Small intestine (tissue), 16 donors: ENCODE data around the gene CPSF7. TPM values are rescaled to one million over a fixed set of nuclear protein-coding genes. Genes with fewer than 3 reads are reported as not detected.

ENCODE experiments used
- DNase-seq, 2 donors: peaks; one replicate each; pipeline versions ENCODE4 v3.0.0 to v3.0.0-alpha.2; 2013
- FAIRE-seq: peaks from 2 replicates; lab custom pipeline; 2012; peaks lifted over from hg19 to GRCh38; lab: Jason Lieb, UNC
- H3K27ac ChIP-seq, 3 donors: one replicate each; pipeline ENCODE4 v1.5.1; 2013; ENCODE audit warnings: low read length in 2 of 3, mild to moderate bottlenecking in 2 of 3, control low read depth in 1 of 3, inconsistent platforms in 1 of 3, low read depth in 1 of 3, moderate library complexity in 1 of 3
- H3K27me3 ChIP-seq, 3 donors: one replicate each; pipeline ENCODE4 v1.6.1; 2013; ENCODE audit warnings: low read length in 3 of 3, inconsistent platforms in 1 of 3; ENCODE audit not compliant: control insufficient read depth in 3 of 3, insufficient read depth in 3 of 3
- H3K36me3 ChIP-seq, 3 donors: one replicate each; pipeline ENCODE4 v1.6.1; 2013; ENCODE audit warnings: low read length in 3 of 3, inconsistent platforms in 1 of 3, low read depth in 1 of 3, mild to moderate bottlenecking in 1 of 3, moderate library complexity in 1 of 3; ENCODE audit not compliant: control insufficient read depth in 3 of 3, insufficient read depth in 2 of 3
- H3K4me1 ChIP-seq, 3 donors: one replicate each; pipeline ENCODE4 v1.6.1; 2013; ENCODE audit warnings: low read length in 2 of 3, inconsistent platforms in 1 of 3, low read depth in 1 of 3, mild to moderate bottlenecking in 1 of 3, moderate library complexity in 1 of 3; ENCODE audit not compliant: control insufficient read depth in 3 of 3, insufficient read depth in 2 of 3
- H3K4me3 ChIP-seq, 3 donors: one replicate each; pipeline ENCODE4 v1.5.1; 2013; ENCODE audit warnings: low read length in 3 of 3, control low read depth in 1 of 3, inconsistent platforms in 1 of 3, low read depth in 1 of 3, mild to moderate bottlenecking in 1 of 3, moderate library complexity in 1 of 3
- H3K9me3 ChIP-seq, 2 donors: one replicate each; pipeline ENCODE4 v1.6.1; 2013; ENCODE audit warnings: low read depth in 1 of 2, low read length in 1 of 2; ENCODE audit not compliant: control insufficient read depth in 2 of 2, insufficient read depth in 1 of 2
- whole genome bisulfite sequencing, 3 donors: extraction: QIAGEN DNeasy Blood & Tissue Kit; methylation state at CpG; one replicate each; pipeline ENCODE4 v1.1.7; 2013; 5-methylcytosine and 5-hydroxymethylcytosine counted together
- long read RNA-seq, 10 donors: transcript quantifications; one replicate each; lab custom pipeline, GENCODE V29; 2026
- polyA plus RNA-seq, 4 donors: library from polyadenylated mRNA; stranded (reverse) in 3 of 4; unstranded in 1 of 4; fragments of 200-250 nt in 3 of 4; fragments of 120-200 nt in 1 of 4; gene quantifications; one replicate each; pipeline versions ENCODE4 v1.2.1 to v1.2.3, GENCODE V29; 2013
- donor health status: healthy with polysubstance abuse.
- donor health status: control.
- donor health status: control.
- donor health status: Bipolar disorder and iron deficiency.
- donor health status: healthy.

The CPSF7 gene
- polyA plus RNA-seq, result 10 to 100 TPM; 30.3 to 91.3 (median 47.7) TPM
- long read RNA-seq, donor 1, partial matches to known transcripts, result 27 of 35 reads
- long read RNA-seq, donor 1, other reads (novel, unspliced or antisense), result 0 of 35 reads
- long read RNA-seq, donor 2, transcript CPSF7-205 (10 exons, 3,524 nt), result major isoform, 6 of 17 reads
- long read RNA-seq, donor 2, partial matches to known transcripts, result 6 of 17 reads
- long read RNA-seq, donor 2, other reads (novel, unspliced or antisense), result 0 of 17 reads
- long read RNA-seq, donor 3, partial matches to known transcripts, result 9 of 13 reads
- long read RNA-seq, donor 3, other reads (novel, unspliced or antisense), result 0 of 13 reads
- long read RNA-seq, donor 4, result 0 reads
- long read RNA-seq, donor 5, partial matches to known transcripts, result 0 of 1 reads
- long read RNA-seq, donor 5, other reads (novel, unspliced or antisense), result 0 of 1 reads
- long read RNA-seq, donor 6, partial matches to known transcripts, result 0 of 6 reads
- long read RNA-seq, donor 6, other reads (novel, unspliced or antisense), result 0 of 6 reads
- long read RNA-seq, donor 7, result 0 reads
- long read RNA-seq, donor 8, partial matches to known transcripts, result 0 of 2 reads
- long read RNA-seq, donor 8, other reads (novel, unspliced or antisense), result 0 of 2 reads
- long read RNA-seq, donor 9, partial matches to known transcripts, result 0 of 1 reads
- long read RNA-seq, donor 9, other reads (novel, unspliced or antisense), result 0 of 1 reads
- long read RNA-seq, donor 10, transcript CPSF7-222 (6 exons, 722 nt), result major isoform, 5 of 22 reads
- long read RNA-seq, donor 10, partial matches to known transcripts, result 9 of 22 reads
- long read RNA-seq, donor 10, other reads (novel, unspliced or antisense), result 0 of 22 reads

DNA sequence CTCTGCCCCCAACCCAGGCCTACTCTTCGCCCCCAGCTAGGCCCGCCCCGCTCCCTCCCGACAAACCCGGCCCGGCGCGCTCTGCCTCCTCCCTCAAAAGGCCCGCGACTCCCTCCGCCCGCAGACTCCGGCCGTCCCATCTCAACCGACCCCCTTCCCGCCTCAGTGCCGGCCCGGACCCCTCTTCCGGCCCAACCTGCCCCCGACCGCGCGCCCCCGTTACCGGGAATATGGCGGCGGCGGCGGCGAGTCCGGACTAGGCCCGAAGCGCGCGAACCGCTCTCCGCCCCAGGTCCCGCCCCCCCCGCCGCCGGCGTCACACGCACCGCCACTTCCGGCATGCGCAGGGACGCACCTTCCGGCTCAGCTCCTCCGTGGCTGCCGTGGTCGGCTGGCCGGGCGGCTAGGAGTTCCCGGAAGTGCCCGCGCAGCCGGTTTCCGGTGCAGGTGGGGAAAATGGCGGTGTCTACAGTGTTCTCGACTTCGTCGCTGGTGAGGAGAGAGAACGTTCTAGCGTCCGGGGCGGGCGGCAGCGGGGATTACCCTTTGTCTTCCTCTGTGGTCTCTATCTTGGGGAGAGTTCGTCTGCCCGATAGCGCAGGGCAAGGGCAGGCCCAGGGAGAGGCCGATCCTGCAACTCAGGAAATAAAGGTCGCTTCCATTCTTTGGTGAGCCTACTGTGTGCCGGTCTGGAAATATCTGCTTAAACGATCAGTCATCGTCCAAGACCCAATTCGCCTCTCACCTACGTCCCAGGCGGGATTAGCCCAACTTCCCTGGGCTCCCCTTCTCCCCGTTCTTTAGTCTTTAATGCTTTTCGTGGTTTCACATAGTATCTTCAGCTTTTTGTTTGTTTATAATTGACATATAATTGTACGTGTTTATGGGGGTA is at the start of gene CPSF7, which contains the start of gene SDHAF2:
TSS of gene CPSF7 (minus strand) at position 285 of the 892 bp plus-strand sequence. CDS start 740 bp downstream, outside the sequence.
TSS of gene SDHAF2 (plus strand) at position 434 of the 892 bp plus-strand sequence. CDS start at position 457, 23 bp downstream.
- Histone ChIP-seq H3K36me3 (peaks cover 6 to 30% (median 13%) of the 10 kb centered on the region in 3 donors), H3K4me1 (peaks cover 2 to 12% (median 3%) of the 10 kb centered on the region in 3 donors), H3K9me3 (peaks cover 0 to 2% of the 10 kb centered on the region in 2 donors), H3K27me3 (no peaks in the 10 kb centered on the region), H3K27ac (peak within 1 kb of the TSS; percentile 89 to 98 (median 95)), H3K4me3 (peak within 1 kb of the TSS; percentile 87 to 96 (median 89))
- 0 to 1% (median 0%) methylated on average over 80 to 82 of the region's 82 CpGs for WGBS, 3 donors
- FAIRE-seq (no peak), DNase-seq (peak; percentile 95 to 99)

- H3K4me1 ChIP-seq, result peaks cover 0 to 14% (median 0%) of the 10 kb centered on the region in 3 donors
- no peak overlapping the region for H3K27ac ChIP-seq
- peaks cover 0 to 8% (median 0%) of the 10 kb centered on the region in 3 donors for H3K36me3 ChIP-seq
- H3K9me3 ChIP-seq, result no peaks in the 10 kb centered on the region
- H3K4me3 ChIP-seq, result no peak overlapping the region
- H3K27me3 ChIP-seq, result peaks cover 0 to 3% (median 0%) of the 10 kb centered on the region in 3 donors
- WGBS, 3 donors, result 0 to 4% (median 1%) methylated on average over 18 of the region's 18 CpGs
- DNase-seq (peak; percentile 18 to 51), FAIRE-seq (no peak)
These were observed 48.0 kb upstream of the CPSF7 start for GRCh38 chr11:61477727-61478148.

DNA sequence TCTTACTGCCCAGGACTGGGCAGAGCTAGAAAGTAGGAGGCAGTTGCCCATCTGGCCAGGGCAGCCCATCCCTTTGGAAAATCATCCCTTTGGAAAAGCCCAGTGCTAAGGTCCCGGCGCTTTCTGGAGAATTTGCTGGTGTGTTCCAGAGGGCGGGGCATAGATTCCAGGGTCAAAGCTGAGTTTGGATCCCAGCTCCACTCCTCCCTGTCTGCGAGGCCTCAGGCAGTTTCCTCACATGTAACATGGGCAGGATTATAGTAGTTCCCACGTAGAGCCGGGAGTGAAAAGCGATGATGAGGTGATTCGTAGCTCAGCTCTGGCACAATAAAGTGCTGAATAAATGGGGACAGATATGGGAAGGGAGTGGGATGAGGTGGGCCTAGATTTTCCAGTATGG is 47.4 kb upstream of the CPSF7 start:
- Histone ChIP-seq H3K27me3 (peaks cover 0 to 3% (median 0%) of the 10 kb centered on the region in 3 donors), H3K9me3 (no peaks in the 10 kb centered on the region), H3K4me3 (no peak overlapping the region), H3K36me3 (peaks cover 0 to 10% (median 0%) of the 10 kb centered on the region in 3 donors), H3K4me1 (peaks cover 0 to 14% (median 0%) of the 10 kb centered on the region in 3 donors), H3K27ac (no peak overlapping the region)
- DNase-seq, result no peak
- WGBS, 3 donors, result 22 to 50% (median 37%) methylated on average over 8 of the region's 8 CpGs
- no peak for FAIRE-seq

- Histone ChIP-seq H3K9me3 (no peaks in the 10 kb centered on the region), H3K27ac (no peak overlapping the region), H3K36me3 (peaks cover 0 to 13% (median 0%) of the 10 kb centered on the region in 3 donors), H3K4me3 (no peak overlapping the region), H3K27me3 (peaks cover 0 to 3% (median 0%) of the 10 kb centered on the region in 3 donors), H3K4me1 (peaks cover 0 to 14% (median 0%) of the 10 kb centered on the region in 3 donors)
- DNase-seq (no peak), FAIRE-seq (no peak)
- 90 to 91% (median 90%) methylated on average over 3 of the region's 3 CpGs for WGBS, 3 donors
These were observed 46.6 kb upstream of the CPSF7 start for GRCh38 chr11:61476371-61476770.

GRCh38 chr11:61475433-61475832 is 45.7 kb upstream of the CPSF7 start:
- H3K4me1 ChIP-seq, result peaks cover 0 to 12% (median 0%) of the 10 kb centered on the region in 3 donors
- no peak overlapping the region for H3K27ac ChIP-seq
- 89 to 100% (median 94%) methylated on average over 1 of the region's 1 CpG for WGBS, 3 donors
- H3K4me3 ChIP-seq, result no peak overlapping the region
- no peak for FAIRE-seq
- DNase-seq, result no peak
- peaks cover 0 to 3% (median 0%) of the 10 kb centered on the region in 3 donors for H3K27me3 ChIP-seq
- peaks cover 0 to 22% (median 2%) of the 10 kb centered on the region in 3 donors for H3K36me3 ChIP-seq
- no peaks in the 10 kb centered on the region for H3K9me3 ChIP-seq

DNA sequence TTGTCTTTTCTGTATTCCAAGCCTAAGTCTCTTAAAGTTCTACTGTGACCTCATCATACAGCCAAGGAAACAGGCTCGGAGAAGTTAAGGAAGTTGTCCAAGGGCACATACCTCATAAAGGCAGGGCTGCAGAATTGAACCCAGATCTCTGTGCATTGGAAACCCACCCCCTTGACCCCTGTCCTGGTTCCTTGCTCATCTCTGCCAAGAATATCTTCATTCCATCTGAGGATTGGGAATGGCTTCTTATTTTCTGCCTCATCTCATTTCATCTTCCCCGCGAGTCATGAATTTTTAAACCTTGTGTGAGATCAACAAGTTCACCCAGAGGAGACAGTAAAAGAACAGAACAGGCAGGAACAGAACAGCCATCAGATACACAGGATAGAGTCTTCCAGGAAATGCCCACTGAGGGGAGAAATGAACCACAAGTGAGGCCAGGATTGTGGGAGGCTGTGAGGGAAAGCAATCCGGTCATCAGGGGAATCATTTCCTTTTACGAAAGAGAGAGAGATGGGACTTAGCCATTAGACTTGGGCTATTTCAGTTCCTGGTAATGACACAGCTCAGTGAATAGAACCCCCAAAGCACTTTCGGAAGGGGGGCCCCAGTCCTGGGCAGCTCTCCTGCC is 44.4 kb upstream of the CPSF7 start:
- no peak overlapping the region for H3K27ac ChIP-seq
- WGBS, 3 donors, result 84 to 96% (median 94%) methylated on average over 6 of the region's 6 CpGs
- H3K9me3 ChIP-seq, result no peaks in the 10 kb centered on the region
- DNase-seq, result no peak
- peaks cover 0 to 3% (median 0%) of the 10 kb centered on the region in 3 donors for H3K27me3 ChIP-seq
- peaks cover 0 to 24% (median 2%) of the 10 kb centered on the region in 3 donors for H3K36me3 ChIP-seq
- H3K4me1 ChIP-seq, result peaks cover 0 to 12% (median 0%) of the 10 kb centered on the region in 3 donors
- no peak overlapping the region for H3K4me3 ChIP-seq
- no peak for FAIRE-seq

DNA sequence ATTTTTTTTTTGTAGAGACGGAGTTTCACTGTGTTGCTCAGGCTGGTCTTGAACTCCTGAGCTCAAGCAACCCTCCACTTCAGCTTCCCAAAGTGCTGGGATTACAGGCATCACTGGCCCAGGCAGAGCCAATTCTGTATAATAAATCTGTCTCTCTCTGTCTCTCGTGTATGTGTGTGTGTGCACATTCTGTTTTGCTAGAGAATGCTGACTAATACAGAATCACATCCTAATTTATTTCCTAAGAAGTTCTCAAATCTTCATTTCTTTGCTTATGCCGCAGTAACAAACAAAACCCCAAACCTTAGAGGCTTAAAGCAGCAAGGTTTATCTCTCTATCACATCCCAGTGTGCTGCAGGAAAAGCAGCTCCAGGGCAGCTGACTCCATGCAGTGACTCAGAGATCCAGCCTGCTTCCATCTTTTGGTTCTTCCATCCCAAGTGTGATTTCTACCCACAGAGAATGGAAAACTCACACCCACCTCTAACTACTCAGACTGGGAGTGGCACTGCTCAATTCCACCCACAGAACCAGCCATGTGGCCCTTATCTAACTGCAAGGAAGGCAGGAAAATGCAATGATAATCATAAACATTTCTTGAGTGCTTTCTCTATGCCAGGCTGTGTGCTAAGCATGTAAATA is 43.7 kb upstream of the CPSF7 start:
- Histone ChIP-seq H3K4me3 (no peak overlapping the region), H3K36me3 (peaks cover 0 to 28% (median 2%) of the 10 kb centered on the region in 3 donors), H3K27ac (no peak overlapping the region), H3K27me3 (peaks cover 0 to 3% (median 0%) of the 10 kb centered on the region in 3 donors), H3K4me1 (peaks cover 0 to 12% (median 0%) of the 10 kb centered on the region in 3 donors), H3K9me3 (no peaks in the 10 kb centered on the region)
- WGBS, 3 donors, result 80 to 95% (median 92%) methylated on average over 3 of the region's 3 CpGs
- FAIRE-seq, result no peak
- no peak for DNase-seq
